Right renal cortex interstitium (tissue), 3 donors: ENCODE results near the gene LRRC37A2. TPM values are rescaled to one million over a fixed set of nuclear protein-coding genes. Genes with fewer than 3 reads are reported as not detected.
"Not testable (repeated sequence)": the region's sequence is repeated elsewhere in the genome, so short reads cannot be mapped to it uniquely, and the experiment has no call there.

Source experiments
- DNase-seq, 3 donors: peaks; one replicate each; pipeline ENCODE4 v3.0.0-alpha.2; 2013; ENCODE audit warnings: low read depth in 3 of 3, low spot score in 2 of 3
- polyA plus RNA-seq, 3 donors: library from polyadenylated mRNA; unstranded; fragments of 120-200 nt; gene quantifications; one replicate each; pipeline ENCODE4 v1.2.1, GENCODE V29; 2013; ENCODE audit not compliant: insufficient read length in 3 of 3

Gene LRRC37A2
- polyA plus RNA-seq, 3 donors, result 21.3 to 36.3 (median 25.6) TPM

- DNase-seq, result not testable (repeated sequence)
Measured at GRCh38 chr17:46591332-46591731, 79.1 kb downstream of the LRRC37A2 start.

- not testable (repeated sequence) for DNase-seq
Measured at GRCh38 chr17:46598344-46598931, 86.2 kb downstream of the LRRC37A2 start.

- DNase-seq, result not testable (repeated sequence)
Measured at GRCh38 chr17:46600767-46601166, 88.5 kb downstream of the LRRC37A2 start.

- not testable (repeated sequence) for DNase-seq
Measured at GRCh38 chr17:46603125-46603524, 90.9 kb downstream of the LRRC37A2 start.

Other genes with a start within 250 kb of the LRRC37A2 start
- gene LRRC37A, start 217.3 kb upstream of the LRRC37A2 start, polyA plus RNA-seq, result 1 to 10 TPM; 2.1 to 3.4 (median 2.4) TPM
- 10 to 100 TPM; 11.9 to 18.6 (median 14.5) TPM for gene ARL17B, start 150.7 kb upstream of the LRRC37A2 start, polyA plus RNA-seq
- 10 to 100 TPM; 17.6 to 28.8 (median 21.7) TPM for gene ARL17A, start 67.2 kb downstream of the LRRC37A2 start, polyA plus RNA-seq
- 10 to 100 TPM; 36.8 to 41.0 (median 40.8) TPM for gene NSF, start 78.2 kb downstream of the LRRC37A2 start, polyA plus RNA-seq